NCI-H748 (cell line): ENCODE data around the gene SLC17A8.
"Not testable (repeated sequence)": the region's sequence is repeated elsewhere in the genome, so short reads cannot be mapped to it uniquely, and the experiment has no call there.

Experiments used
- DNase-seq: peaks from one replicate; lab custom pipeline; 2025; ENCODE audit not compliant: unreplicated experiment; lab: John Stamatoyannopoulos, UW

SLC17A8 gene

DNA sequence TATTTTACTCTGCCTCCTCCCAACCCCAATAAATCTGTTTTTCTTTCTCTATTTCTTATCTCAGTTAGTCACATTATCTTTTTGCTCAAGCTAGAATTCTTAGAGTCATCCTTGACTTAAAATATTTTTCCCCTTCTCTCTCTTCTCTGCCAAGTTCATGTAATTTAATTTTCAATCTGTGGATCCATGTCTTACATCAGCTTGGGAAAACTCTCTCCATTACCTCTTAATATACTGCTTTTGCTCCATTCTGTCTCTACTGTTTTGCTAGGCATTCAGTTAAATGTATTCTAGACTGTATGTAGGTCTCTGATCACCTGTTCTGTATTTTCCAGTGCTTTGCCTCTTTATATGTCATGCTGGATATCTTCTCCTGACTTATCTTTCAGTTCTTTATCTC, 65.8 kb downstream of the SLC17A8 start:
- DNase-seq = no peak

DNA sequence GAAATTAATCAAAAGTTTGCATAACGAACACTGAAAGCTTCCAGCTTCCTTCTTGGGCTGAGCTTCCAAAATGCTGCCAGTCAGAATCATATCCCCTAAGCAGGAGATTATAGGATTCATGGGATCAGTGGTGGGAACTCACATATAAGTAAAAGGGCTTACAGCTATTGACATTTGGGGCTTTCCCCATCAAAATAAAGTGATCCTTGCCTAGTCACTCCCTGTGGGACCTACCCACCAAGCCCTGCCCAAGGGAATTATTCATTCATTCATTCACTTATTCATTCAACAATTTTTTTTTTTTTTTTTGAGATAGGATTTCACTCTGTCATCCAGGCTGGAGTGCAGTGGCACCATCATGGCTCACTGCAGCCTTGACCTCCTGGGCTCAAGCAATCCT, 69.3 kb downstream of the SLC17A8 start:
- no peak for DNase-seq

DNA sequence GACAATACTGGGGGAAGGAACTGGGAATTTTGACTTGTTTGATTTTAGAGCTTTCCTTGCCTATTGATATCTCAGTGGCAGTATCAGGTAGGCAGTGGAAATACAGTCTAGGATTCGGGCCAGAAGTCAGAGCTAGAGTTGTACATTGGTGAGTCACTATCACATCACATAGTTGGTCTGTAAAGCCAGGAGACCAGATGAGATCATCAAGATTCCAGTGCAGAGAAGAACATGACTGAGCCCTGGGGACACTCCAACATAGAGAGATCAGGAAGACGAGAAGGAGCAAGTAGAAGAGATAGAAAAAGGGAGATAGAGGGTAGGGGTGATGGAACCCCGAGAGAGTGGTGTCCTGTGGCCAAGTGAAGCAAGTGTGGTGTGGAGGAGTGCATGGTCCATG, 70.2 kb downstream of the SLC17A8 start:
- no peak for DNase-seq

- DNase-seq = not testable (repeated sequence)
Observed at GRCh38 chr12:100430251-100430650, 73.4 kb downstream of the SLC17A8 start.

- no peak for DNase-seq
Observed at GRCh38 chr12:100433701-100434100, 76.8 kb downstream of the SLC17A8 start.

- DNase-seq = no peak
Observed at GRCh38 chr12:100434177-100434576, 77.3 kb downstream of the SLC17A8 start.

DNA sequence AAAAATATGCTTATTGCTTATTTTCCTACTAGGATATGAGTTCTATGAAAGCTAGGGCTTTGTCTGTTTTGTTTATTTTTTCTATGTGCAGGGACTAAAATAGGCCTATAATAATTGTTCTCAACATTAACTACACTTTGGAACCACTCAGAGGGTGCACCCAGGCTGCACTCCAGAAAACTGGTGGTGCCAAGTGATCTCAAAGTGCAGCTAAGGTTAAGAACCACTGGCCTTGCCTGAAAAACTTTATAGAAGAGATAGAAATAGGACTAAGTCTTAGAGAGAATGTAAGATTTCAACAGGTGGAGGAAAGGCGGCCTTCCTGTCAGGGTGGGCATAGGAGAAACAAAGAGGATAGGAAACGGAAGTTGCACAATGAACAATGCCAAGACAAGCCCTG, 79.1 kb downstream of the SLC17A8 start:
- DNase-seq = no peak

DNA sequence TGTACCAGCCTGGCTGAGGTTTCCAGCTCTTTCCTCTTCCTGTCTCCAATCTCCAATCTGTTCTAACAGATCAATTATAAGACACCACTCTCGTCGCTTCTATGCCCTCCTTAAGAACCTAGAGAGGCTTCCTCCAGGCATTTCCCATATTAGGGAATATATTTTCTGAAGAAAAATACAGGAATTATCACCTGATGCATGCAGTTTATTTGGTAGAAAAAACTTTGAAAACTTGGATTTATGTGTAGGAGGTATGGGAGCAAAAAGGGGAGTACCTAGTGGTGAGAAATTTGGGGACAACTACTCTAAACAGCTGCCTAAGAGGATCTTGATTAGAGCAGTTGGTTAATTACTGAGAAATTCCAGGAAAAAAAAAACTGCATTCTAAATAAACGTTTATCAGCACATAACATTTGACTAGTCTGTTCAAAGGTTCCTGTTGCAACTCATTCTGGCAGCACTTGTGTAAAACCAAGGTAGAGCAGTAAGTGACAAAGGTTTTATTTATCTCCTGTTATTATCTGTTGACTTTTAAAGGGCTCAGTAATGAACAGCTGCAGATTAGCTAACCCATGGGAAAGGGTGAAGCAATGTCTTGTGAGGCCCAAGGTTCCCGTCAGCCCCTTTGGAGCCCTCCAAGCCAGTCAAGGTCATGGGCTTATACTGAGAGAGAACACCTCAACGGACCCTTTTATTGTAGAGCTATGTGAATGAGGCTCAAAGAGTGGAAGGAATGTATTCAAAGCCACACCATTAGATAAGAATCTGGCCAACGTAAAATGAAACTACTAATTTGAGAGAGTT, 80.4 kb downstream of the SLC17A8 start:
- no peak for DNase-seq

- no peak for DNase-seq
Observed at GRCh38 chr12:100439797-100440196, 82.9 kb downstream of the SLC17A8 start.

- no peak for DNase-seq
Observed at GRCh38 chr12:100442403-100442802, 85.5 kb downstream of the SLC17A8 start.

DNA sequence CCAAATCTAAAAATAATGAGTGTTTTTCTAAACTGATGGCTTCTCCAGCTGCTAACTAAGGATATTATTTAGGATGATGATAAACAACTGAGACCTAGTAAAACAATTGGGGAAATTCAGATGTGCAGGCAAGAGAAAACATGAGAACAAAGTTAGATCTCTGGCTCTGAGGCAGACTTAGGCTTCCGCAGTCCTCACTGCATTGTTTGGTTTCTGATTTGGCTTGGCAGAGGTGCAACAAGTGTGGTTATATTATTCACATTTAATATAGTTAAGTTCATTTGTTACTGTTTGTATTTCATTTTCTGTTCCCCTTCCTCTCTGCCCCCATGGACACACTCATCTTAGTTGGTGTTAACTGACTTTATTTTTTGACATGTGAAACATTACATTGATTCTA, 86.6 kb downstream of the SLC17A8 start:
- DNase-seq = no peak

GRCh38 chr12:100445081-100445481, 88.2 kb downstream of the SLC17A8 start:
- DNase-seq = no peak

- DNase-seq = peak; percentile 11
Observed at GRCh38 chr12:100447381-100447780, 90.5 kb downstream of the SLC17A8 start.

- peak; percentile 22 for DNase-seq
Observed at GRCh38 chr12:100448656-100449055, 91.8 kb downstream of the SLC17A8 start.

- DNase-seq = no peak
Observed at GRCh38 chr12:100450735-100451134, 93.9 kb downstream of the SLC17A8 start.

DNA sequence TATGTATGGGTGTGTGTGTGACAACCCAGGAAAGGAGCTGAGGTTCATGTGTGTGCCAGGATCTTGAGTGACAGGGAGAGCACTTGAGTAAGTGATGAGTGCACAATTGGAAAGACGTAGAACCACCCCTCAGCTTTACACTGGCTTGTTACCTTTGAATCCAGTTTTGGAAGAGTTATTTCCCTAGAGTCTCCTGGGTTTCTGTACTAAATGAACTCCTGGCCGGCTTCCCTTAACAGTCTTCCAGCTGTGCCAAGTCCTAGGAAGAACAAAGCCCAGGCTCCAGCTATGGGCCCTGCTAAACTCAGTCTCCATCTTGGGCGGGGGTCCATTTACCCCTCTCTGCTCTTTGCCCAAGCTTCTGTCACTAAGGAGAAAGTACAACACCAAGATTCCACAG, 97.1 kb downstream of the SLC17A8 start:
- DNase-seq = no peak

DNA sequence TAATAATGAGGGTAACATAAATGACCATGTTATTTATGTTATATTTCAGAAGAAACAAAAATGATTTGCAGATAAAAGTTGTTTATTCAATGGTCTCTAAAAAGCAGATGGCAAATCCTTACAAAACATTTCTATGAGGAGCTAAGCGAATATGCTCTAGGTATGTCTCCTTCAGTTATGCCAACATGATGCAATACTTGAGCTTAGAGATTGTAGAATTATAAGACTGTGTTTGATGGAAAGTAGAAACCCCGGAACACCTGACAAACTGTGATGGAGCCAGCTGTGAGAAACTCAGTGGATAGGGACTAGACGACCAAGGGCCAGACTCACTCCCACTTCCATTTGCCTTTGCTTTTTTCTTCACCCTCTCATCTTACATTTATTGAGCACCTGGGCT, 99.0 kb downstream of the SLC17A8 start:
- DNase-seq = no peak

DNA sequence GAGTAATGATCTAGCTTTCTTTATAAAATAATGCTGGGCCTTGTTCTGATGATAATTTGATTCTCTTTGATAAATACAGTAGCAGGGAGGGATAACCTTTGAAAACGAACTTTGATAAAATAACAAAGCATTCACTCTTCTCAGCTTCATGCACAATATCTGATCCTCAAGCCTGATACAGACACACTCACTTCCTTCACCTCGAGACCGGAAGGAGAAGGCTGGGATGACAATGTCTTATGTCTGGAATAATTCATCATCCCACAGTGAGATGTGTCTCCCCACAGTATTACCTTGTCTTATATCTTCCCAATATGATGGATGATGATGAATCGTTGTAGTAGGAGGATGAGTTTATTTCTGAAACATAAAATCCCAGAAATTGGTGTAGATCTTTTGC, 101.3 kb downstream of the SLC17A8 start:
- no peak for DNase-seq

DNA sequence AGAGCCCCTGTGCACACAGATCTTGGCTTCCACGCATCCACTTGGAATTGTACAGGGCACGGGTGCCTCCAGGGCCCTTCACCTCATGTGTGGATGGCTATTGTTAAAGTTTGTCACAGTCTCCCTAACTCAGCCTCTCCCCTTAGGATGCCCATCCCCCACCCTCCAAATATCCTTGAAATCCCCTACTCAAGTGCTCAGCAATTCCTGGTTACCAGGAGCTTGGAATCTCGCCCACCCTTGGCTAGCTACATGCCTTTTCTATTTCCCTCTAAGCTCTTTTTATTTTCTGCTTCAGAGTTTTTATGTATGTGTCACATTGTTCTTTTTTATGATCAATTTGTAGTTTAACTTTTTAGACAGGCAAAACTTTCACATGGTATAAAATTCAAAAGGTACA, 103.8 kb downstream of the SLC17A8 start:
- no peak for DNase-seq

GRCh38 chr12:100461330-100461973, 104.6 kb downstream of the SLC17A8 start:
- no peak for DNase-seq

GRCh38 chr12:100463661-100464060, 106.8 kb downstream of the SLC17A8 start:
- DNase-seq = no peak

GRCh38 chr12:100464529-100464928, 107.7 kb downstream of the SLC17A8 start:
- no peak for DNase-seq

DNA sequence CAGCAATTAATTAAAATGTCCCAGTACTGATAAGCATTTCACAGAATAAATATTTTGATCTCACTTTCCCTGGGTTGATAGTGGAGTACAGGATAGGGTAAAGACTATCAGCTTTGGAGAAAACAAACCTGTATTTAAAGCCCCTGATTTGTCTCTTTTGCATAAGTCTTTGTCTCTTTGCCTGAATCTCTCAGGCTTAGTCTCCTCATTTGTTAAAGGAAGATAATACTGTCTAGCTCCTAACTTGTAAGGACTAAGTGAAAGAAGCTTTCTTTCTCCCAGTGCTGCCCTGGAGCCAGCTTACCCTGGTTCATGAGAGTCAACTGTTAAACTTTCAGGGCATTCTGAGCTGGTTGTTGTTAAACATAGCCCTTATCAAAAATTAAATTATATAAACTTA, 111.3 kb downstream of the SLC17A8 start:
- DNase-seq = no peak
